Effector CD8-positive, alpha-beta T cell (primary cell): ENCODE measurements around the gene SCEL.
"Not testable (repeated sequence)": the region's sequence is repeated elsewhere in the genome, so short reads cannot be mapped to it uniquely, and the experiment has no call there.

ENCODE experiments used
- DNase-seq: peaks from one replicate; lab custom pipeline; 2025; lab: John Stamatoyannopoulos, UW

Gene SCEL

DNA sequence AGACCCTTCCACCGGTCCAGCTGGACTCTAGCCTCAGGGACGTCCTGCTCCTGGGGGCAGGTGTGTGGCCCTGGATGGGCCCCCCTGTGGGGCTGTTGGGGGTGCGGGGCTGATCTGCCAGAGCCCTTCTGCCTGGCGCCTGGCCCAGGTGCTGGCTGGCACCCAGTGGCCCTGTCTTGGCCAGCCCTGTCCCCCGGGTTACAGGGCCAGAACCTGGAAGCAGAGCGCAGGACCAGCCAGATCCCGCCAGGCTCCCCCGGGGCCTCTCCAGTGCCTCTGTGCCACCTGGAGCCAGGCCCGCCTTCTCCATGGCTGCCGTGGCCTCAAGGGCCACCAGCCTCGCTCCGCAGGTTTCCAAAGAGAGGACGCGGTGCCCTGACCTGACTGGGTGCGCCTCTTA lies 127.3 kb downstream of the SCEL start:
- not testable (repeated sequence) for DNase-seq

DNA sequence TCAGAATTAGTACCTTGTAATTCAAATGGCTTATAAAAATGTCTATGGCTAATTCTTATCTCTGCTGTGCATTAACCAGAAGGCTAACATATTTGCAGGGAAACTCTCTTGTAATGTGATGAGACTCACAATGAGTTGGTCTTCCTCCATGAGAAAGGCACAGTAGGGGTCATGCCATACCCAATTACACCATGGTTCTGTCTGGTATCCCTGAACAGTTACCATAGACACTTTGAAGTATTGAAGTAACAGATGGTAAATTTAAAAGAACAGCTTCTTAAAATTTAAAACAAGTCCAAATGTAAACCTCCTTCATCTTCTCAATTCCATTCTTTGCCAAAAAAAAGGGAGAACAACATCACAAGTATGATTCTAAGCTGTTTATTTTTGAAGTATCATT lies 139.3 kb downstream of the SCEL start:
- DNase-seq, result no peak

DNA sequence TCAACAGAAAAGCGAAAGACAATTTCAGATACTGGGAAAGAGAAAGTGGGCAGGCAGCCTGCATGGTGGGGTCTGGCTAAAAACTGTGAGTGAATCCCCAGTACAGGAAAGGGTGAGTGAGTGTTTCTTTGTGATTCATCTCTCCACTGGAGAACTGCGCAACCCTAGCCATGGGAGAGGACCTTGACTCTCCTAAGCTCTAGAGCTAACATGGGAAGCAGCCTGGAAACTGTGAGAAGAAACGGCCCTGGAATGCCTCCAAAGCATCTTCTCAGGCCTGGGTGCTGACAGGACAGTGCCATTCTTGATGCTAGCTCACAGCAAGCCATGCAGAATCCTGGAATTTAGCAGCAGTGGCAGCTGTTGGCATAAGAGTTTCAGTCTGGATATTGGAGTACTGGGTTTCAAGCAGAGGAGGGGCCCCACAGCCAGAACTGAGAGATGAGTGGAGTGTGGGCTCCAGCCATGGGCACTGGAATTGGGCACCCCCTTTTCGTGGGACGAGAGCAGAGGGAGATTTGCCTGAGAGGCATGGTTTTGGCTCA lies 143.3 kb downstream of the SCEL start:
- no peak for DNase-seq

DNA sequence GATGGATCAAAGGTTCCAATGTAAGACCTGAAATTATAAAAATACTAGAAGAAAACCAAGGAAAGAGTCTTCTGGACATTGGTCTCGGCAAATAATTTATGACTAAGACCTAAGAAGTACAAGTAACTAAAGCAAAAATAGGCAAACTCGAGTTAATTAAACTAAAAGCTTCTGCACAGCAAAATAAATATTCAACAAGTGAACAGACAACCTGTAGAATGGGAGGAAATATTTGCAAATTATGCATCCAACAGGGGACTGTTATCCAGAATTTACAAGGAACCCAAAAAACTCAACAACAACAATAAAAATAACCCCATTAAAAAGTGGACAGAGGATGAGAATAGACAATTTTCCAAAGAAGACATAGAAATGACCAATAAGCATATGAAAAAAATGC lies 152.3 kb downstream of the SCEL start:
- no peak for DNase-seq

DNA sequence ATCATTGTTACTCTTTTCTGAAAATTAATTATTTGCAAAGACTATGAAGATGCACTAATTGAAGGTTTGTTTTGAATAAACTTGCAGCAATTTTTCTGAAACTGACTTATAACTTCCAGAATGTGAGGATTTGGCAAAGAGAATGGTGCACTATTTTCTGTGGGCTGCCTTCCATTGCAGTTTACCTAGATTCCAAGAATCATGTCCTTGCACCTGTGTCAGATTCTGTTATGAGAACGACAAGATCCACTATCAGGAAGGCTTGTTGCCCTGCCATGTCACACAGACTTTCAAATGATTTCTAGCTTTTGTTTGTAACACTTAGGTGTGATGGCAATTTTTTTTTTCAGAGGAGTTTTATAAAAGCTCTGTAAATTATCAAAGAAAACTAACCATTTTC lies 156.4 kb downstream of the SCEL start:
- DNase-seq, result no peak

DNA sequence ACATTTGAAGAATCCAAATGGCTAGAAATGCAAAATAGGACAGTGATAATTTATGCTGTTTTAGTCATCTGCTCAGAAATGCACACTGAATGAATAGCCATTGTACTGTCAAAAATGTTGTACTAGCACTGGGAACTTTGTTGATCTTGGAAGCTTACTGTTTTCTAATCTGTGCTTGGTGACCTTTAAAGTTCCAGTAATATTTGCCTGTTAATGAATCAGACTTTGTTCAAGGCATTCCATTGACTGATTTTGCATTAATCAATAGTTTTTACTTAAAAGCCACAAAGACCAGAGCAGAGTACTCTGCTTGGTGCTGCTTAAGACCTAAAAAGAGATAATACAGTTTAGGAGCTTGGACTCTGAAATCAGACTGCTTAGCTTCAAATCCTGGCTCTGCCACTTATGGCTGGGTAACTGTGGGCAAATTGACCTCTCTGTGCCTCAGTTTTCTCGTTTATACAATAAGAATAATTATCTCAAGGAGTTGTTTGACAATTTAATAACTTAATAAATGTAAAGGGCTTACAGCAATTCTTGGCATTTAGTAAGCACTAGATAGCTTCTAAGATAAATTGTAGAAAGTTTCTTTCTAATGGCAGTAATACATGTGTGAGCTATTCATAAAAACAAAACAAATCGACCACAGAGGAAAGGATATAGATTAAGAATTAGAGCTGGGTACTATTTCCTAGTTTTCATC lies 157.4 kb downstream of the SCEL start:
- DNase-seq, result no peak

DNA sequence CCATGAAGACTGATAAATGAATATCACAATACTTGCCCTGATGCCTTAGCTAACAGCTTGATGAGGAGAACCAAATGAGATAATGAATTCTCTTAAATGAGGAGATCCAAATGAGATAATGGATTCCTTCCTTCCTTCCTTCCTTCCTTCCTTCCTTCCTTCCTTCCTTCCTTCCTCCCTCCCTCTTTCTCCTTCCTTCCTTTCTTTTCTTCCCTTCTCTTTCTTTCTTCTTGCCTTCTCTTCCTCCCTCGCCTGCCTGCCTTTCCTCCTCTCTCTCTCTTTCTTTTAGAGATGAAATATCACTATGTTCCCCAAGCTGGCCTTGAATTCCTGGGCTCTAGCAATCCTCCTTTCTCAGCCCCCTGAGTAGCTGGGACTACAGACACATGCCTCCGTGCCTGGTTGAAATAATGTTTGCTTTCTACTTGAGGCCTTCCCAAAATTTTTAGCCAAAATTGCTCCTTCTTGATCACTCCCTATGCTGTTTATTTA lies 158.0 kb downstream of the SCEL start:
- DNase-seq, result no peak
